Ovary (tissue), 9 donors: ENCODE measurements around the gene CHPF. TPM values are rescaled to one million over a fixed set of nuclear protein-coding genes. Genes with fewer than 3 reads are reported as not detected.

Source experiments
- DNase-seq, 5 donors: peaks; one replicate each; pipeline ENCODE4 v3.0.0-alpha.2; 2019 to 2020
- H3K27ac ChIP-seq, 2 donors: fragments of 200-600 bp; one replicate each; pipeline versions ENCODE4 v1.5.1 to v1.8.0; 2019 to 2022
- H3K27me3 ChIP-seq: fragments of 200-600 bp; one replicate; pipeline ENCODE4 v1.8.0; 2022
- H3K36me3 ChIP-seq: fragments of 200-600 bp; sonication (generic); one replicate; pipeline ENCODE4 v1.5.1; 2019
- H3K4me1 ChIP-seq: one replicate; pipeline ENCODE4 v1.8.1; 2013; ENCODE audit warnings: mild to moderate bottlenecking, moderate library complexity; ENCODE audit not compliant: insufficient read depth
- H3K4me3 ChIP-seq: fragments of 200-600 bp; sonication (generic); one replicate; pipeline ENCODE4 v1.5.1; 2017
- H3K9me3 ChIP-seq, 2 donors: fragments of 200-600 bp in 1 of 2; sonication (generic) in 1 of 2; one replicate each; pipeline versions ENCODE4 v1.5.1 to v1.8.1; 2013 to 2019; ENCODE audit warnings: mild to moderate bottlenecking in 1 of 2, moderate library complexity in 1 of 2
- CTCF ChIP-seq, 3 donors: fragments of 450-650 bp in 2 of 3; fragments of 200-600 bp in 1 of 3; IDR thresholded peaks; one replicate each; pipeline versions ENCODE4 v1.5.1 to v1.8.0; 2016 to 2022; ENCODE audit warnings: antibody characterized with exemption in 3 of 3, mild to moderate bottlenecking in 1 of 3
- EP300 ChIP-seq: sonication (generic); formaldehyde crosslinking; IDR thresholded peaks from one replicate; pipeline ENCODE4 v1.6.1; 2017; ENCODE audit warnings: antibody characterized with exemption
- POLR2A ChIP-seq: fragments of 450-650 bp; IDR thresholded peaks from one replicate; pipeline ENCODE4 v1.6.1; 2017; ENCODE audit warnings: antibody characterized with exemption, mild to moderate bottlenecking, moderate library complexity
- WGBS, 3 donors: extraction: QIAGEN DNeasy Blood & Tissue Kit in 1 of 3; methylation state at CpG; one replicate each; pipeline versions ENCODE4 v1.1.5 to v1.1.7; 2013 to 2017; 5-methylcytosine and 5-hydroxymethylcytosine counted together
- intact Hi-C, 4 donors: fragments of 100-400 bp; cut with DNase I; formaldehyde crosslinking; loops; one replicate each; pipeline versions ENCODE4 v1.11.0 to v1.15.1; 2022 to 2023
- polyA plus RNA-seq, 2 donors: library from polyadenylated mRNA; stranded (reverse); fragments of 200-250 nt in 1 of 2; fragments of 350-450 nt in 1 of 2; fragmentation: Illumina TruSeq in 1 of 2; extraction: RNeasy Lipid Tissue Mini Kit (QIAGEN cat#74804) in 1 of 2; gene quantifications; one replicate each; pipeline ENCODE4 v1.2.3, GENCODE V29; 2013 to 2014
- total RNA-seq, 7 donors: library from RNA; depleted of rRNA in 2 of 7; stranded (reverse); fragments of >200 nt in 2 of 7; fragmentation: NEBNext Ultra II Directional in 3 of 7; extraction: Animal tissue kit (Norgen Biotek cat#: 25700) in 3 of 7; gene quantifications; one replicate each; pipeline versions ENCODE4 v1.1.0 to v1.2.4, GENCODE V29; 2016 to 2023
- donor health status: DM: no; HTN: no; CAD: no; lungs with moderate emphysema.
- donor health status: DM: no; HTN: no; CAD: no.
- donor health status: Bipolar disorder and iron deficiency.
- donor health status: DM: yes; HTN: yes; CAD: no.
- donor health status: DM: no; HTN: no; CAD: no.
- donor health status: DM: yes; HTN: yes; CAD: no.

The CHPF gene
- total and polyA plus RNA-seq, 9 donors = 4.0 to 181 (median 120) TPM

- TF ChIP-seq EP300 = no peak
- Histone ChIP-seq H3K27ac (no peak overlapping the region), H3K9me3 (no peaks in the 10 kb centered on the region), H3K4me1 (no peaks in the 10 kb centered on the region), H3K4me3 (no peak overlapping the region), H3K27me3 (no peaks in the 10 kb centered on the region), H3K36me3 (no peaks in the 10 kb centered on the region)
- 72 to 78% (median 72%) methylated on average over 16 to 20 of the region's 20 CpGs for WGBS, 3 donors
- peak in 1 of 5 donors; percentile 20 for DNase-seq
- intact Hi-C loops = loop anchor here in 3 of 4 donors (2.0 to 10.0 kb wide), 4 partner anchors 55 to 367 kb away; partner anchors contain the start of gene NHEJ1 (in 1 of the 3)
These were observed 11.8 kb downstream of the CHPF start for GRCh38 chr2:219531639-219532377.

- intact Hi-C loops = loop anchor here in 3 of 4 donors (1.0 to 10.0 kb wide), 5 partner anchors 54 to 366 kb away; partner anchors contain the start of gene NHEJ1 (in 1 of the 3)
- no peak for TF ChIP-seq POLR2A
- peak; percentile 89 to 99 (median 99) for TF ChIP-seq CTCF (IDR thresholded peaks at IDR 0.05)
- no peak for TF ChIP-seq EP300
- no peak overlapping the region for H3K27ac ChIP-seq
- 7 to 13% (median 10%) methylated on average over 15 to 21 of the region's 21 CpGs for WGBS, 3 donors
- H3K4me3 ChIP-seq = peak overlapping the region; percentile 22
- H3K9me3 ChIP-seq = no peaks in the 10 kb centered on the region
- DNase-seq = peak; percentile 85 to 92 (median 89)
- H3K4me1 ChIP-seq = no peaks in the 10 kb centered on the region
- no peaks in the 10 kb centered on the region for H3K36me3 ChIP-seq
- H3K27me3 ChIP-seq = no peaks in the 10 kb centered on the region
These were observed 13.3 kb downstream of the CHPF start for GRCh38 chr2:219530048-219530963.

DNA sequence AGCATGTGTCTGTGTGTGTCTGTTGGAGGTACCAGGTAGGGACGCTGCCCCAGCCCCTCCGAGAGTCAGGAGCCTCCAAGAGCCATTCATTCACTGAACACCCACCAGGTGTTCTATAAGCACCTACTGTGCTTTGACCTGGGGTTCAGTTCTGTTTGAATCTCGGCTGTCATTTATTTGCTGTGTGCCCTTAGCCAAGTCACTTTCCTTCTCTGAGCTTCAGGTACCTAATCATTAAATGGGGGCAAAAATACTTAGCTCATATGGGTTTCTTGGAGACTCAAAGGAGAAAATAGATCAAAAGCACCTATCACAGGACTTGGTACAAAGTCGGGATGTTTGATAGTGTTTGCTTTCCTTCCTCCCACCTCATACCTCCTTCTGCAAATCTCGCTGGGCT lies 16.1 kb downstream of the CHPF start:
- H3K9me3 ChIP-seq = no peaks in the 10 kb centered on the region
- no peaks in the 10 kb centered on the region for H3K27me3 ChIP-seq
- no peaks in the 10 kb centered on the region for H3K36me3 ChIP-seq
- H3K27ac ChIP-seq = no peak overlapping the region
- TF ChIP-seq CTCF (IDR thresholded peaks at IDR 0.05) = no peak
- TF ChIP-seq POLR2A = no peak
- no peak for TF ChIP-seq EP300
- intact Hi-C loops = loop anchor here in 3 of 4 donors (2.0 to 10.0 kb wide), 4 partner anchors 53 to 253 kb away; partner anchors contain the start of gene DNAJB2 (in 2 of the 3)
- 45 to 62% (median 48%) methylated on average over 5 of the region's 5 CpGs for WGBS, 3 donors
- no peak for DNase-seq
- H3K4me3 ChIP-seq = no peak overlapping the region
- H3K4me1 ChIP-seq = no peaks in the 10 kb centered on the region

DNA sequence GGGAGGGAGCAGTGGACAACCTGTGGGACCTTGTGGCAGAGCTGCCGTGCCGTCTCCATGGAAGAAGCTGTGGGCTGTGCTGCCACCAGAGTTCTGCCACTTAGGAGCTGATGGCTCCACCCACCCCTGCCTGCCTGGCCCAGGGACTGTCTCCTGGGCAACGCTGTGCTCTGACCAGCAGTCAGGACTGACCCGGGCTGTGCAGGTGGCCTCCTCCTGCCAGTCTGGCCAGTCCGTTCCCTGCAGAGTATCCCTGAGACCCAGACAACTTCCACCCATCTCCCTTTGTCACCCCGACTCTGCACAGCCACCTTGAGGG lies 16.6 kb downstream of the CHPF start:
- intact Hi-C loops = loop anchor here in 3 of 4 donors (2.0 to 10.0 kb wide), 4 partner anchors 52 to 252 kb away; partner anchors contain the start of gene DNAJB2 (in 2 of the 3)
- no peaks in the 10 kb centered on the region for H3K36me3 ChIP-seq
- no peaks in the 10 kb centered on the region for H3K27me3 ChIP-seq
- H3K4me1 ChIP-seq = no peaks in the 10 kb centered on the region
- no peak overlapping the region for H3K27ac ChIP-seq
- H3K4me3 ChIP-seq = no peak overlapping the region
- TF ChIP-seq EP300 = no peak
- TF ChIP-seq POLR2A = no peak
- no peak for TF ChIP-seq CTCF (IDR thresholded peaks at IDR 0.05)
- WGBS, 3 donors = 49 to 66% (median 57%) methylated on average over 6 of the region's 6 CpGs
- H3K9me3 ChIP-seq = no peaks in the 10 kb centered on the region
- DNase-seq = no peak
